ENCODE data around the gene OR2T27. TPM values are rescaled to one million over a fixed set of nuclear protein-coding genes. Genes with fewer than 3 reads are reported as not detected.

The OR2T27 gene
- total RNA-seq, 1 experiment from 2014 or later: not detected

GRCh38 chr1:248610301-248610700 lies 45.0 kb downstream of the OR2T27 start:
- ChIA-PET CTCF (no interaction called here), POLR2A (ENCODE audit: unreplicated experiment) (no interaction called here)
- Histone ChIP-seq H3K36me3 (ENCODE audit: low read depth, low read length) (no peaks in the 10 kb centered on the region), H3F3A (ENCODE audit: low read length, unreplicated experiment) (no peaks in the 10 kb centered on the region), H3K9me3 (ENCODE audit: low read length) (no peaks in the 10 kb centered on the region), H3K9me2 (replicated peaks; ENCODE audit: low read length) (no peaks in the 10 kb centered on the region), H3K4me2 (ENCODE audit: low read length) (no peak overlapping the region), H3K9ac (ENCODE audit: low read length) (no peak overlapping the region), H3K4me1 (ENCODE audit: insufficient read depth, low read length) (no peaks in the 10 kb centered on the region), H4K20me1 (ENCODE audit: low read length) (no peaks in the 10 kb centered on the region), H3K79me2 (ENCODE audit: low read length) (no peaks in the 10 kb centered on the region), H3K27me3 (ENCODE audit: low read length) (peaks cover 37% of the 10 kb centered on the region), H2AFZ (ENCODE audit: low read length) (no peak overlapping the region), H3K4me3 (ENCODE audit: low read length) (no peak overlapping the region), H3K27ac (ENCODE audit: low read length) (no peak overlapping the region)
- no peak for ATAC-seq
- TF ChIP-seq EZH2 (IDR thresholded peaks at IDR 0.05; ENCODE audit: low read length, unreplicated experiment) (no peak), EZH2phosphoT487 (IDR thresholded peaks at IDR 0.05; ENCODE audit: borderline replicate concordance, low read length) (no peak)
- TF ChIP-seq, protein P1, sequence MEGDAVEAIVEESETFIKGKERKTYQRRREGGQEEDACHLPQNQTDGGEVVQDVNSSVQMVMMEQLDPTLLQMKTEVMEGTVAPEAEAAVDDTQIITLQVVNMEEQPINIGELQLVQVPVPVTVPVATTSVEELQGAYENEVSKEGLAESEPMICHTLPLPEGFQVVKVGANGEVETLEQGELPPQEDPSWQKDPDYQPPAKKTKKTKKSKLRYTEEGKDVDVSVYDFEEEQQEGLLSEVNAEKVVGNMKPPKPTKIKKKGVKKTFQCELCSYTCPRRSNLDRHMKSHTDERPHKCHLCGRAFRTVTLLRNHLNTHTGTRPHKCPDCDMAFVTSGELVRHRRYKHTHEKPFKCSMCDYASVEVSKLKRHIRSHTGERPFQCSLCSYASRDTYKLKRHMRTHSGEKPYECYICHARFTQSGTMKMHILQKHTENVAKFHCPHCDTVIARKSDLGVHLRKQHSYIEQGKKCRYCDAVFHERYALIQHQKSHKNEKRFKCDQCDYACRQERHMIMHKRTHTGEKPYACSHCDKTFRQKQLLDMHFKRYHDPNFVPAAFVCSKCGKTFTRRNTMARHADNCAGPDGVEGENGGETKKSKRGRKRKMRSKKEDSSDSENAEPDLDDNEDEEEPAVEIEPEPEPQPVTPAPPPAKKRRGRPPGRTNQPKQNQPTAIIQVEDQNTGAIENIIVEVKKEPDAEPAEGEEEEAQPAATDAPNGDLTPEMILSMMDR (conservative IDR thresholded peaks at IDR 0.05; ENCODE audit: low read depth, low read length): no peak
- BruUV-seq (replicated peaks): no TSS peak
- DNase-seq: no peak
- intact Hi-C loops (cut with micrococcal nuclease): loop anchor here (10.0 kb wide), 1 partner anchor 366 kb away; no protein-coding TSS in a partner anchor

Other genes with a start within 250 kb of the OR2T27 start
- not detected in 2 replicates for gene OR2T2, start 209.9 kb downstream of the OR2T27 start, total RNA-seq (2014; rRNA removed)
- gene OR2T3, start 182.2 kb downstream of the OR2T27 start, total RNA-seq (2014; rRNA removed): not detected in 2 replicates
- gene OR2T5, start 166.9 kb downstream of the OR2T27 start, total RNA-seq (2014; rRNA removed): not detected in 2 replicates
- gene OR2G6, start 147.5 kb downstream of the OR2T27 start, total RNA-seq (2014; rRNA removed): not detected in 2 replicates
- not detected in 2 replicates for gene OR2T29, start 92.8 kb downstream of the OR2T27 start, total RNA-seq (2014; rRNA removed)
- gene OR2T34, start 80.8 kb downstream of the OR2T27 start, total RNA-seq (2014; rRNA removed): not detected in 2 replicates
- gene OR2T10, start 57.8 kb downstream of the OR2T27 start, total RNA-seq (2014; rRNA removed): not detected in 2 replicates
- gene OR2T11, start 20.4 kb downstream of the OR2T27 start, total RNA-seq (2014; rRNA removed): not detected in 2 replicates
- not detected in 2 replicates for gene OR2T35, start 10.2 kb downstream of the OR2T27 start, total RNA-seq (2014; rRNA removed)
- gene OR14I1, start 47.2 kb upstream of the OR2T27 start, total RNA-seq (2014; rRNA removed): not detected in 2 replicates
- not detected in 2 replicates for gene LYPD8, start 100.2 kb upstream of the OR2T27 start, total RNA-seq (2014; rRNA removed)
- 63.5 and 70.6 TPM in 2 replicates for gene SH3BP5L, start 170.4 kb upstream of the OR2T27 start, total RNA-seq (2014; rRNA removed)
- 83.9 and 89.4 TPM in 2 replicates for gene ZNF672, start 182.7 kb upstream of the OR2T27 start, total RNA-seq (2014; rRNA removed)
- gene ZNF692, start 203.6 kb upstream of the OR2T27 start, total RNA-seq (2014; rRNA removed): 71.9 and 85.4 TPM in 2 replicates